BLaER1 (cell line): ENCODE results near the gene SORL1.

ENCODE experiments used
- H3K27ac ChIP-seq: shearing (Covaris generic); formaldehyde crosslinking; 2 replicates; pipeline ENCODE4 v1.8.1; 2022
- H3K27me3 ChIP-seq: shearing (Covaris generic); formaldehyde crosslinking; 2 replicates; pipeline ENCODE4 v1.8.1; 2022
- H3K36me3 ChIP-seq: shearing (Covaris generic); formaldehyde crosslinking; 2 replicates; pipeline ENCODE4 v1.8.1; 2022
- H3K4me1 ChIP-seq: shearing (Covaris generic); formaldehyde crosslinking; 2 replicates; pipeline ENCODE4 v1.8.1; 2022
- H3K4me2 ChIP-seq: shearing (Covaris generic); formaldehyde crosslinking; 2 replicates; pipeline ENCODE4 v1.8.1; 2022
- H3K4me3 ChIP-seq: shearing (Covaris generic); formaldehyde crosslinking; 2 replicates; pipeline ENCODE4 v1.8.1; 2022
- H3K9ac ChIP-seq: shearing (Covaris generic); formaldehyde crosslinking; 2 replicates; pipeline ENCODE4 v1.8.1; 2022
- H3K9me3 ChIP-seq: shearing (Covaris generic); formaldehyde crosslinking; 2 replicates; pipeline ENCODE4 v1.8.1; 2022
- H4K20me1 ChIP-seq: shearing (Covaris generic); formaldehyde crosslinking; 2 replicates; pipeline ENCODE4 v1.8.1; 2022
- Cebpa-rat ChIP-seq: shearing (Covaris generic); IDR thresholded peaks from 2 replicates; pipeline ENCODE4 v1.8.1; 2022

SORL1 gene

DNA sequence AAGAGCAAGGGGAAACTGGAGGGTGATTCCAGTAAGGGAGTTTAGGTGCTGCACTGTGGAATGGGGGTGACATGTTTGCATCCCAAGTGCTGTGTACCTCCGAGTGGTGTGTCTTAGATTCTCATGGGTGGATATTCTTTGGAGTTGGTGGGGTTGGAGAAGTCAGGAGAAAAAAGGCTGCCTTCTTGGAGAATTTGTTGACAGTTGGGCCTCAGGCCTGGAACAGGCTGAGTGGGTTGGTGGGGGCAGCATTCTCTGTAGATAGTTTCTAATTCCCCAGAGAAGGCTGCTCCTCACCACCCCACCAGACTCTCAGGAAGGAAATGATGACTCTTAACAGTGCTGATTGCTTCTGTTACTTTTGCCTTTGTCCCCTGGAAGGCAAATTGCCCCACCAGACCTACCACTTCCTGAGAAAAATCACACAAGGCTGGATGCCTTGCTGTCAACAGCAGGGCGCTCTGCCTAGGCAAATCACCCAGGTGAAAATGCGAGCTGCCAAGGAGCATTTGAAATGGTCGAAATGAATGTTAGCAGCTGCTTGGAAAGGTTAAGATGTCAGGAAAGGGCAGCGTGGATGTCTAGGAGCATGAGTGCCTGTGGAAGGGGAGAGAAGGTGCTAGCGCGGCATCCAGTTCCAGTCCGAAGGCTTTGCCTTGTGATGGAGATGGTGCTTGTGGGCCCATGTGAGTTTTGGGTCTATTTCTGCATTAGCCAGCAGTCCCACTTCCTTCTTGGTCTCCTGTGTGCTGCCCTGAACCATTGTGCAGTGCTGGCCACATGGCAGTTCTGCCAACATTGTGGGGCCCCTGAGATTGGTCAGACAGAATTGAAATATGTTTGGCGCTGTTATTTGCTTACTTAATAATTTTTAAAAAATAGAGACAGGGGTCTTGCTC is 30.4 kb downstream of the SORL1 start:
- peaks cover 86% of the 10 kb centered on the region for H3K4me1 ChIP-seq
- peak; percentile 67 for TF ChIP-seq Cebpa-rat
- H3K9me3 ChIP-seq = no peaks in the 10 kb centered on the region
- H3K36me3 ChIP-seq = peaks cover 9% of the 10 kb centered on the region
- H3K4me2 ChIP-seq = peak overlapping the region; percentile 98
- peak overlapping the region; percentile 57 for H3K4me3 ChIP-seq
- no peaks in the 10 kb centered on the region for H4K20me1 ChIP-seq
- no peaks in the 10 kb centered on the region for H3K27me3 ChIP-seq
- H3K9ac ChIP-seq = peak overlapping the region; percentile 80
- peak overlapping the region; percentile 97 for H3K27ac ChIP-seq

GRCh38 chr11:121483805-121484480 is 31.8 kb downstream of the SORL1 start:
- peak overlapping the region; percentile 97 for H3K27ac ChIP-seq
- peak overlapping the region; percentile 80 for H3K9ac ChIP-seq
- H3K4me2 ChIP-seq = peak overlapping the region; percentile 98
- peaks cover 71% of the 10 kb centered on the region for H3K4me1 ChIP-seq
- no peak for TF ChIP-seq Cebpa-rat
- no peaks in the 10 kb centered on the region for H4K20me1 ChIP-seq
- H3K27me3 ChIP-seq = no peaks in the 10 kb centered on the region
- no peak overlapping the region for H3K4me3 ChIP-seq
- no peaks in the 10 kb centered on the region for H3K9me3 ChIP-seq
- H3K36me3 ChIP-seq = peaks cover 24% of the 10 kb centered on the region

- TF ChIP-seq Cebpa-rat = no peak
- H3K36me3 ChIP-seq = peaks cover 36% of the 10 kb centered on the region
- peak overlapping the region; percentile 98 for H3K4me2 ChIP-seq
Observed at GRCh38 chr11:121485216-121485615, 33.1 kb downstream of the SORL1 start.

GRCh38 chr11:121486054-121486453 is 33.9 kb downstream of the SORL1 start:
- no peaks in the 10 kb centered on the region for H3K27me3 ChIP-seq
- H3K36me3 ChIP-seq = peaks cover 41% of the 10 kb centered on the region
- H3K4me2 ChIP-seq = no peak overlapping the region
- H3K4me1 ChIP-seq = peaks cover 50% of the 10 kb centered on the region
- no peak overlapping the region for H3K27ac ChIP-seq
- no peak for TF ChIP-seq Cebpa-rat
- H4K20me1 ChIP-seq = no peaks in the 10 kb centered on the region
- no peaks in the 10 kb centered on the region for H3K9me3 ChIP-seq
- no peak overlapping the region for H3K4me3 ChIP-seq
- H3K9ac ChIP-seq = no peak overlapping the region

More at GRCh38 chr11:121485216-121485615, 33.1 kb downstream of the SORL1 start:
- Histone ChIP-seq H3K4me3 (no peak overlapping the region), H4K20me1 (no peaks in the 10 kb centered on the region), H3K9ac (no peak overlapping the region), H3K27me3 (no peaks in the 10 kb centered on the region), H3K9me3 (no peaks in the 10 kb centered on the region), H3K27ac (peak overlapping the region; percentile 97), H3K4me1 (peaks cover 59% of the 10 kb centered on the region)

- Histone ChIP-seq H3K27ac (0 out of 2 replicates have a peak overlapping the region, but pooled peaks have one; percentile 20), H3K4me2 (no peak overlapping the region), H4K20me1 (no peaks in the 10 kb centered on the region), H3K9ac (no peak overlapping the region), H3K9me3 (no peaks in the 10 kb centered on the region), H3K4me1 (peaks cover 39% of the 10 kb centered on the region), H3K4me3 (no peak overlapping the region), H3K27me3 (no peaks in the 10 kb centered on the region), H3K36me3 (peaks cover 49% of the 10 kb centered on the region)
- TF ChIP-seq Cebpa-rat = no peak
Observed at GRCh38 chr11:121487191-121487590, 35.1 kb downstream of the SORL1 start.

- no peak overlapping the region for H3K4me2 ChIP-seq
- TF ChIP-seq Cebpa-rat = no peak
- H3K4me1 ChIP-seq = peaks cover 37% of the 10 kb centered on the region
- H3K36me3 ChIP-seq = peaks cover 49% of the 10 kb centered on the region
- no peak overlapping the region for H3K4me3 ChIP-seq
- no peaks in the 10 kb centered on the region for H4K20me1 ChIP-seq
- H3K9ac ChIP-seq = no peak overlapping the region
- H3K27me3 ChIP-seq = no peaks in the 10 kb centered on the region
- no peaks in the 10 kb centered on the region for H3K9me3 ChIP-seq
- no peak overlapping the region for H3K27ac ChIP-seq
Observed at GRCh38 chr11:121488170-121488569, 36.1 kb downstream of the SORL1 start.

GRCh38 chr11:121488641-121489040 is 36.5 kb downstream of the SORL1 start:
- no peaks in the 10 kb centered on the region for H3K27me3 ChIP-seq
- H3K9ac ChIP-seq = no peak overlapping the region
- H3K4me3 ChIP-seq = no peak overlapping the region
- no peak for TF ChIP-seq Cebpa-rat
- H3K27ac ChIP-seq = no peak overlapping the region
- H3K4me1 ChIP-seq = peaks cover 33% of the 10 kb centered on the region
- H3K36me3 ChIP-seq = peaks cover 49% of the 10 kb centered on the region
- H3K4me2 ChIP-seq = no peak overlapping the region
- no peaks in the 10 kb centered on the region for H3K9me3 ChIP-seq
- no peaks in the 10 kb centered on the region for H4K20me1 ChIP-seq

GRCh38 chr11:121489823-121490222 is 37.7 kb downstream of the SORL1 start:
- TF ChIP-seq Cebpa-rat = no peak
- Histone ChIP-seq H3K27ac (no peak overlapping the region), H3K4me1 (peaks cover 33% of the 10 kb centered on the region), H3K4me3 (no peak overlapping the region), H3K9me3 (no peaks in the 10 kb centered on the region), H3K27me3 (no peaks in the 10 kb centered on the region), H4K20me1 (no peaks in the 10 kb centered on the region), H3K4me2 (no peak overlapping the region), H3K36me3 (peaks cover 49% of the 10 kb centered on the region), H3K9ac (no peak overlapping the region)

DNA sequence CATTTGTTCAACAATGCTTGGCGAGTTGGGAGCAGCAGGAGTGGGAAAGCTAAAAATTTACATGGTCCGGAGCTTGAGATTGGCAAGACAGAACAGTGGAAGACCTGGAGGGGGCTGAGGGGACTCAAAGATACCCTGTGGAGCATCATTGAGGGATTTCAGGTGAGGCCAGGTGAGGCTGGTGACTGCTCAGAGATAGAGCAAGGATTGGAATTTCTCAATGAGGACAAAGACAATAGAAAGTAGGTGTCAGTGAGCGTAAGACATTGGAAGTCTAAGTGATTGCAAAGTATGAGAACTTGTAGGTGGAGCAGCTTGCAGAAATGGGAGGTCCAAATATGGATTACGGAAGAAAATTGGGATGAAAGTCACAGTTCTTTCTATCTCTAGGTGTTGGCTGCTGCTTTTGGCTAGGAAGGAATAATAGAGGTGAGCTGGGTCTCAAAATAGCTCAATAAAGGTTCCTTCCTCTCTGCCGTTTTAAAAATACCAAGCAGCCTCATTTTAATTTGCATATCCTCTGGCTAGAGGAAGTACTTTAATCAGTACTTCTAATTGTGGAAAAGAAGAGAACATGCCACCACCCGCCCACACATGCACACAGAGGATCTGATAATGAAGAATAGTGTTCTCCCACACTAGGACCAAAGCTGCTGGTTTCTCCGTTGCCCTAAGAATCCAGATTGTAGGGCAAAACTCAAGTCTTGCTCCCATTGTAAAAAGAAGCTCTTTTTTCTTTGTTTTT is 42.4 kb downstream of the SORL1 start:
- peaks cover 61% of the 10 kb centered on the region for H3K36me3 ChIP-seq
- peak overlapping the region; percentile 57 for H3K27ac ChIP-seq

More for the DNA sequence above, 42.4 kb downstream of the SORL1 start:
- TF ChIP-seq Cebpa-rat = no peak
- Histone ChIP-seq H3K9ac (no peak overlapping the region; the same call in 1 of the 2 replicates), H3K4me3 (no peak overlapping the region), H3K9me3 (peaks cover 27% of the 10 kb centered on the region), H3K27me3 (no peaks in the 10 kb centered on the region), H3K4me1 (peaks cover 32% of the 10 kb centered on the region), H3K4me2 (peak overlapping the region; percentile 86), H4K20me1 (no peaks in the 10 kb centered on the region)
